ENCODE data around the gene LRP1.

LRP1 gene

GRCh38 chr12:57135527-57136326 lies 7.4 kb downstream of the LRP1 start:
- no peak for TF ChIP-seq CTCF (IDR thresholded peaks at IDR 0.05; ENCODE audit: control insufficient read depth, extremely low read depth, insufficient read depth)
- no peak for DNase-seq (ENCODE audit: low read depth)
- no peak overlapping the region for H3K4me3 ChIP-seq (ENCODE audit: low read depth, low read length)

GRCh38 chr12:57138526-57139272 lies 10.4 kb downstream of the LRP1 start:
- H3K4me3 ChIP-seq (ENCODE audit: low read depth, low read length), result no peak overlapping the region
- DNase-seq (ENCODE audit: low read depth), result no peak
- TF ChIP-seq CTCF (IDR thresholded peaks at IDR 0.05; ENCODE audit: control insufficient read depth, extremely low read depth, insufficient read depth), result no peak

DNA sequence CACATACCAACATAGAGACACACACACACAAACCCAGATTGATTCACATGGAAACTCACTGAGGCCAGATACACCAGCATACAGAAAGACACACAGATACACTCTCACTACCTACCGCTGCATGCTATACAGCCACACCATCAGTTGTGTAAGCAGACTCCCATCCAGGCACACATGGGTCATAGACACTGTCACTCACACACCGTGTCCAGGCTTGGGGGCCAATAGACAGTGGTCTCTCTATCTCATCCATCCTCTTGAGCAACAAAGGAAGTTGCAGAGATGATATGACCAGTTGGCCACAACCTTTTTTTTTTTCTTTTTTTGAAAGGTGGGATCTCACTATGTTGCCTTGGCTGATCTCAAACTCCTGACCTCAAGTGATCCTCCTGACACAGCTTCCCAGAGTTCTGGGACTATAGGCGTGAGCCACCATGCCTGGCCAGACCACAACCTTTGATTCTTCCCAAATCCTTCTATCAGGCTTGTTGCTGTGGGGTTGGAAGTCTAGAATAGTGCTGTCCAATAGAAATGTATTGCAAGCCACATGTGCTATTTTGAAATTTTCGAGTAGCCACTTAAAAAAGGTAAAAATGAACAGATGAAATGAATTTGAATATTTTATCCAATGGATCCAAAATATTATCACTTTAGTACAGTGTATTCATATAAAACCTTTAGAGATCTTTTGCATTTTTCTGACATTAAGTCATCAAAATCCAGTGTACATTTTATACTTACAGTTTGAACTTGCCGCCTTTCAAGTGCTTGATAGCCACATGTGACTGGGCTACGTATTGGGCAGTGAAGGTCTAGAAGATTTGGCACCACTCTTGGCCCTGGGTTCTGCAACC lies 11.7 kb downstream of the LRP1 start:
- DNase-seq (ENCODE audit: low read depth), result no peak
- TF ChIP-seq CTCF (IDR thresholded peaks at IDR 0.05; ENCODE audit: control insufficient read depth, extremely low read depth, insufficient read depth), result no peak
- no peak overlapping the region for H3K4me3 ChIP-seq (ENCODE audit: low read depth, low read length)

DNA sequence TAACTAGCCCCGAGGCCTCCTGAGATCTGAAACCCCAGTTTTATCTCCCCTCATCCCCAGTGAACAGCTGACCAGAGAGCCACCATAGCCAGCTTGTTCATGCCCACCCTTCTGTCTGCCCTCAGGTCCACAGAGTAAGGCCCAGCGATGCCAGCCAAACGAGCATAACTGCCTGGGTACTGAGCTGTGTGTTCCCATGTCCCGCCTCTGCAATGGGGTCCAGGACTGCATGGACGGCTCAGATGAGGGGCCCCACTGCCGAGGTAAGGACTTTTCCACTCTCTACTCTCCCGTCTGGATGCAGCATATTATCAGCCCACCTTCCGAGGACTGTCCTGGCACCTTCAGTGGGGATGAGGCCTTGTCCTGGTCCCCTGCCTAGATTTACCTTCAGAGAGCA lies 13.0 kb downstream of the LRP1 start:
- TF ChIP-seq CTCF (IDR thresholded peaks at IDR 0.05; ENCODE audit: control insufficient read depth, extremely low read depth, insufficient read depth), result no peak
- H3K4me3 ChIP-seq (ENCODE audit: low read depth, low read length), result no peak overlapping the region
- no peak for DNase-seq (ENCODE audit: low read depth)

DNA sequence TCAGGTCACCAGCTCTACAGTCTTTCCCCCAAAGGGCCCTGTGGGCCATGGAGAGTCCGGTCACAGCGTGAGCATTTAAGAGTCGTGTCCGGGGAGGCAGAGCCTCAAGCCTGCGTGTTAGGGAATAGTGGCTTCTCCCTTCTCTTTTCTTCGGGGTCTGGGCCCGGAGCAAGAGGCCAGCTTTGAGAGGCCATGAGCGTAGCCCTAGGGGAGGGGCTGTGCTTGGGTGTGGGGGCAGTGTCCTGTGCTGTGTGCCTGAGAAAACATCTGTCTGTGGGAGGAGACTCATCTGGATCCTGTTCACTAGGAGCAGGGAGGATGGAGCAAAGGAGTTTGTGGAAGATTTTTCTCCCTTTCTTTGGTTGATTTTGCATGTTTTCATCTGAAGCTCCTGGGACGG lies 13.8 kb downstream of the LRP1 start:
- no peak for DNase-seq (ENCODE audit: low read depth)
- TF ChIP-seq CTCF (IDR thresholded peaks at IDR 0.05; ENCODE audit: control insufficient read depth, extremely low read depth, insufficient read depth), result no peak
- no peak overlapping the region for H3K4me3 ChIP-seq (ENCODE audit: low read depth, low read length)

DNA sequence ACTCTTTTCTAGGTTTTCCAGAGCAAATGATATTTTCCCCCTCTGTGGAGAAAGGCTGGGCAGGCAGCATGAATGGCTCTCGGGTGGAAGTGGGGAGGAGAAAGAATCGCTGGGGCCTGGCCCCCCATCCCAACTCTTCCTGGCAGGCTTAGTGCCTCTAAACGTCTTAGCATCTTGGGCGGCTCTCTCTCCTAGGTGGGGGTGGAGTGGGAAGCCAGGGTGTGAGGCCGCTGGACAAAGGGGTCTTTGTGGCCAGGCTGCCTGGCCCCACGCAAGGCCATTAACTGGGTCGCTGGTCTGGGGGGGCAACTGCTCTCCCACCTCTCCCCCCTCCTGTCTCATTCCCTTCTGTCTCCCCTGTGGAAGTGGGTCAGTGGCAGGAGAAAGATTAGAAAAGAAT lies 14.4 kb downstream of the LRP1 start:
- no peak for TF ChIP-seq CTCF (IDR thresholded peaks at IDR 0.05; ENCODE audit: control insufficient read depth, extremely low read depth, insufficient read depth)
- DNase-seq (ENCODE audit: low read depth), result no peak

More for the DNA sequence above, 14.4 kb downstream of the LRP1 start:
- no peak overlapping the region for H3K4me3 ChIP-seq (ENCODE audit: low read depth, low read length)

Data from LNCaP clone FGC (cell line).